HepG2 (cell line): ENCODE results near the gene GGTA1. TPM values are rescaled to one million over a fixed set of nuclear protein-coding genes. Genes with fewer than 3 reads are reported as not detected.
A peak's percentile ranks its signal among the peaks of the same experiment; 100 is the strongest.

Experiments used
- ATAC-seq: fragments of 200-7000 bp; cut with Tn5 transposase; 3 replicates; pipeline ENCODE4 v1.9.1; 2020; ENCODE audit warnings: mild to moderate bottlenecking, moderate library complexity
- BruUV-seq: library from RNA; stranded (reverse); fragments of 400-500 nt; replicated peaks from 2 replicates; lab custom pipeline; 2021; lab: Mats Ljungman, UMichigan
- CTCF ChIA-PET: fragments of 300-600 bp; formaldehyde crosslinking; extraction: SDS; loops from one replicate; lab custom pipeline; 2021; ENCODE audit warnings: low total read pairs, inconsistent platforms, low intra/inter-chr PET ratio; lab: Yijun Ruan, JAX
- POLR2A ChIA-PET: fragments of 350-600 bp; sonication (Branson Sonifier 250); formaldehyde crosslinking; loops from one replicate; lab custom pipeline; 2020; ENCODE audit warnings: antibody characterized with exemption, inconsistent platforms; lab: Yijun Ruan, JAX
- DNase-seq: peaks from one replicate; pipeline ENCODE4 v3.0.0-alpha.2; 2015; ENCODE audit warnings: low spot score
- FAIRE-seq: peaks from 3 replicates; lab custom pipeline; 2011; peaks lifted over from hg19 to GRCh38; lab: Jason Lieb, UNC
- H2AFZ ChIP-seq: one replicate; pipeline ENCODE4 v1.6.1; 2011; ENCODE audit warnings: low read length, inconsistent platforms
- H3K27ac ChIP-seq: fragments of 300-600 bp; 3 replicates; pipeline ENCODE4 v1.8.0; 2011; ENCODE audit warnings: mixed run types, mild to moderate bottlenecking, mixed read lengths, low read length, inconsistent platforms; ENCODE audit not compliant: insufficient read depth; ENCODE audit errors: extremely low read length
- H3K27me3 ChIP-seq, 2 experiments: fragments of 200-600 bp in 1 of 2; 2 replicates in 1 of 2; 3 replicates in 1 of 2; pipeline versions ENCODE4 v1.6.0 to v1.8.0; 2011; ENCODE audit warnings: low read length in 2 of 2, mild to moderate bottlenecking in 2 of 2, moderate library complexity in 2 of 2, inconsistent platforms in 1 of 2; ENCODE audit not compliant: insufficient read depth in 2 of 2, control insufficient read depth in 1 of 2
- H3K36me3 ChIP-seq, 2 experiments: fragments of 200-600 bp in 1 of 2; replicated peaks in 1 of 2; 2 replicates in 1 of 2; 3 replicates in 1 of 2; pipeline versions ENCODE4 v1.5.1 to v1.8.0; 2011; ENCODE audit warnings: low read length in 2 of 2, inconsistent platforms in 1 of 2; ENCODE audit not compliant: insufficient read depth in 2 of 2, control insufficient read depth in 1 of 2
- H3K4me1 ChIP-seq: 2 replicates; pipeline ENCODE4 v1.5.1; 2012; ENCODE audit warnings: low read length, inconsistent platforms; ENCODE audit not compliant: insufficient read depth
- H3K4me2 ChIP-seq: 2 replicates; pipeline ENCODE4 v1.6.0; 2011; ENCODE audit warnings: low read depth, low read length, inconsistent platforms
- H3K4me3 ChIP-seq, 3 experiments: fragments of 200-600 bp in 1 of 3; sonication (generic), shearing (Covaris generic) in 1 of 3; replicated peaks in 1 of 3; 2 replicates each; pipeline ENCODE4 v1.5.1; 2011 to 2016; ENCODE audit warnings: low read length in 3 of 3, inconsistent platforms in 2 of 3, low read depth in 2 of 3, mild to moderate bottlenecking in 2 of 3, control low read depth in 1 of 3, mixed read lengths in 1 of 3; ENCODE audit not compliant: insufficient read depth in 1 of 3
- H3K79me2 ChIP-seq: one replicate; pipeline ENCODE4 v1.6.1; 2011; ENCODE audit warnings: low read length, inconsistent platforms; ENCODE audit not compliant: insufficient read depth
- H3K9ac ChIP-seq: 2 replicates; pipeline ENCODE4 v1.6.0; 2011; ENCODE audit warnings: mild to moderate bottlenecking, low read depth, low read length, inconsistent platforms; ENCODE audit not compliant: insufficient read depth
- H3K9me3 ChIP-seq: 2 replicates; pipeline ENCODE4 v1.5.1; 2012; ENCODE audit warnings: mild to moderate bottlenecking, low read length
- H4K20me1 ChIP-seq: 2 replicates; pipeline ENCODE4 v1.6.0; 2011; ENCODE audit warnings: inconsistent platforms, mild to moderate bottlenecking, low read length, moderate library complexity; ENCODE audit not compliant: insufficient read depth
- BCL6 ChIP-seq: IDR thresholded peaks from 2 replicates; pipeline ENCODE4 v1.6.1; 2016; ENCODE audit warnings: missing genetic modification reagents, missing compliant biosample characterization
- EED ChIP-seq: sonication (generic); formaldehyde crosslinking; IDR thresholded peaks from 2 replicates; pipeline ENCODE4 v1.5.0; 2020; ENCODE audit warnings: mild to moderate bottlenecking, missing genetic modification reagents
- FOXP1 ChIP-seq, 2 experiments: fragments of 450-650 bp in 1 of 2; IDR thresholded peaks; 2 replicates each; pipeline ENCODE4 v1.6.1; 2017 to 2018; ENCODE audit warnings: antibody characterized with exemption in 1 of 2
- GATAD2A ChIP-seq: IDR thresholded peaks from 2 replicates; pipeline ENCODE4 v1.6.1; 2016
- KMT2B ChIP-seq: IDR thresholded peaks from 2 replicates; pipeline ENCODE4 v1.6.1; 2016; ENCODE audit warnings: missing genetic modification reagents, missing compliant biosample characterization
- MBNL3 ChIP-seq: fragments of 250-450 bp; sonication (Bioruptor Pico); conservative IDR thresholded peaks from 2 replicates; pipeline ENCODE4 v1.8.0; 2022; ENCODE audit warnings: mild to moderate bottlenecking, inconsistent platforms
- MED8 ChIP-seq: sonication (generic); formaldehyde crosslinking; IDR thresholded peaks from 2 replicates; pipeline ENCODE4 v1.8.1; 2023; ENCODE audit warnings: mild to moderate bottlenecking, missing genetic modification reagents; ENCODE audit not compliant: insufficient replicate concordance
- NR2F2 ChIP-seq: IDR thresholded peaks from 2 replicates; pipeline ENCODE4 v1.6.1; 2012; ENCODE audit warnings: low read depth, inconsistent platforms, borderline replicate concordance
- TBX3 ChIP-seq: fragments of 450-650 bp; IDR thresholded peaks from 2 replicates; pipeline ENCODE4 v1.6.1; 2017; ENCODE audit warnings: antibody characterized with exemption, mild to moderate bottlenecking, inconsistent platforms, borderline replicate concordance
- ZNF3 ChIP-seq: IDR thresholded peaks from 2 replicates; pipeline ENCODE4 v1.7.0; 2017; ENCODE audit warnings: inconsistent platforms
- ZNF7 ChIP-seq: IDR thresholded peaks from 2 replicates; pipeline ENCODE4 v1.6.1; 2016; ENCODE audit warnings: missing biosample characterization, missing genetic modification reagents
- WGBS: methylation state at CpG from one replicate; pipeline ENCODE4 v1.1.6; 2017; ENCODE audit warnings: low lambda C conversion rate; 5-methylcytosine and 5-hydroxymethylcytosine counted together
- in situ Hi-C: cut with HindIII; loops from 2 replicates; pipeline ENCODE4 v1.10.0; 2017; ENCODE audit warnings: low pct_unique_long_range_greater_than_20kb; ENCODE audit not compliant: extremely low pct_ligation_motif_present
- intact Hi-C: fragments of 100-400 bp; cut with micrococcal nuclease; formaldehyde crosslinking; loops from one replicate; pipeline ENCODE4 v1.10.0; 2022; ENCODE audit not compliant: unreplicated experiment
- polyA plus RNA-seq, 8 experiments: library from polyadenylated mRNA; depleted of rRNA in 3 of 8; stranded (reverse) in 7 of 8; unstranded in 1 of 8; fragments of >200 nt; fragmentation: Illumina TruSeq in 4 of 8; extraction: Trizol in 4 of 8; gene quantifications; 2 replicates each; pipeline versions ENCODE4 v1.2.1 to v1.2.3, GENCODE V29; 2011 to 2016; ENCODE audit warnings: low read depth in 4 of 8, missing spikeins in 1 of 8, mixed read lengths in 1 of 8; ENCODE audit not compliant: insufficient read depth in 1 of 8
- total RNA-seq, 5 experiments: library from RNA; depleted of rRNA; stranded (reverse); fragments of >200 nt; fragmentation: Illumina TruSeq; extraction: Trizol; gene quantifications; 2 replicates each; pipeline ENCODE4 v1.2.3, GENCODE V29; 2016; ENCODE audit warnings: low read depth in 1 of 5
- TF ChIP-seq, protein P1 (sequence below): sonication (generic); formaldehyde crosslinking; IDR thresholded peaks from 2 replicates; pipeline ENCODE4 v1.4.0; 2020; ENCODE audit warnings: missing genetic modification reagents, mild to moderate bottlenecking, borderline replicate concordance
- TF ChIP-seq, protein P2 (sequence below): sonication (generic); formaldehyde crosslinking; IDR thresholded peaks from 2 replicates; pipeline ENCODE4 v1.5.0; 2020; ENCODE audit warnings: mild to moderate bottlenecking, missing genetic modification reagents, borderline replicate concordance
- TF ChIP-seq, protein P3 (sequence below): sonication (generic); formaldehyde crosslinking; IDR thresholded peaks from 2 replicates; pipeline ENCODE4 v1.8.1; 2023; ENCODE audit warnings: mild to moderate bottlenecking, missing genetic modification reagents, borderline replicate concordance
- TF ChIP-seq, protein P4 (sequence below): sonication (generic); formaldehyde crosslinking; IDR thresholded peaks from 2 replicates; pipeline ENCODE4 v1.5.0; 2020; ENCODE audit warnings: missing genetic modification reagents
- TF ChIP-seq, protein P5 (sequence below): sonication (generic); formaldehyde crosslinking; IDR thresholded peaks from 2 replicates; pipeline ENCODE4 v1.5.0; 2020; ENCODE audit warnings: missing genetic modification reagents

Gene GGTA1
- total and polyA plus RNA-seq, 2 of the 13 experiments (the other 11 are each of a cell fraction or from before 2014, with no cell fraction given): not detected

DNA sequence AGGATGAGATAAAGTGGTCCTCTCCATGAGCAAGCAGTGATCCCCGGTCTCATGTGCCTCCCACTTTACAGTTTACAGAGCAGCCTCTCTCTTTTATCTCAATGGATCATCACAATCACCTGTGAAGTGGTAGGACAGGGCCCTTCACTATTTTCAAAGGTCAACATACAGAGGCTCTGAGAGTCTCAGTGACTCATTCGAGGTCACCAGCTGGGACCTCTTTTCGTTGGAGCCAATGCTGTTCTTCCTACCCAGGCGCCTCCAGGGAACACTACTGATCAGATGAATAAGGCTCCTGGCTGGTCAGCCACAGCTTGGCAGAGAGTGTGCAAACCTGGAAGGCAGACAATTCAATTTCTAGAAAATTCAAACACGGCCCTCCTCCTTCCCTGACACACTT, 16.6 kb downstream of the GGTA1 start (continued):
- TF ChIP-seq, protein P1, sequence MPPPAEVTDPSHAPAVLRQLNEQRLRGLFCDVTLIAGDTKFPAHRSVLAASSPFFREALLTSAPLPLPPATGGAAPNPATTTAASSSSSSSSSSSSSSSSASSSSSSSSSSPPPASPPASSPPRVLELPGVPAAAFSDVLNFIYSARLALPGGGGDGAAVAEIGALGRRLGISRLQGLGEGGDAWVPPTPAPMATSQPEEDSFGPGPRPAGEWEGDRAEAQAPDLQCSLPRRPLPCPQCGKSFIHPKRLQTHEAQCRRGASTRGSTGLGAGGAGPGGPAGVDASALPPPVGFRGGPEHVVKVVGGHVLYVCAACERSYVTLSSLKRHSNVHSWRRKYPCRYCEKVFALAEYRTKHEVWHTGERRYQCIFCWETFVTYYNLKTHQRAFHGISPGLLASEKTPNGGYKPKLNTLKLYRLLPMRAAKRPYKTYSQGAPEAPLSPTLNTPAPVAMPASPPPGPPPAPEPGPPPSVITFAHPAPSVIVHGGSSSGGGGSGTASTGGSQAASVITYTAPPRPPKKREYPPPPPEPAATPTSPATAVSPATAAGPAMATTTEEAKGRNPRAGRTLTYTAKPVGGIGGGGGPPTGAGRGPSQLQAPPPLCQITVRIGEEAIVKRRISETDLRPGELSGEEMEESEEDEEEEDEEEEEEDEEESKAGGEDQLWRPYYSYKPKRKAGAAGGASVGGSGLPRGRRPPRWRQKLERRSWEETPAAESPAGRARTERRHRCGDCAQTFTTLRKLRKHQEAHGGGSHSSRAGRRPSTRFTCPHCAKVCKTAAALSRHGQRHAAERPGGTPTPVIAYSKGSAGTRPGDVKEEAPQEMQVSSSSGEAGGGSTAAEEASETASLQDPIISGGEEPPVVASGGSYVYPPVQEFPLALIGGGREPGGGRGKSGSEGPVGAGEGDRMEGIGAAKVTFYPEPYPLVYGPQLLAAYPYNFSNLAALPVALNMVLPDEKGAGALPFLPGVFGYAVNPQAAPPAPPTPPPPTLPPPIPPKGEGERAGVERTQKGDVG (CRISPR knock-in tag): no peak
- no peak for TF ChIP-seq FOXP1 (IDR thresholded peaks at IDR 0.05)
- peak; percentile 32; the same call in 1 of the 2 replicates for TF ChIP-seq FOXP1 (CRISPR knock-in tag; IDR thresholded peaks at IDR 0.05)
- TF ChIP-seq NR2F2: peak; percentile 93
- peak; percentile 84; the same call in 1 of the 2 replicates for TF ChIP-seq TBX3
- no peak for TF ChIP-seq ZNF7 (CRISPR knock-in tag)
- TF ChIP-seq MBNL3 (CRISPR knock-in tag): no peak
- peak; percentile 19; the same call in 1 of the 2 replicates for TF ChIP-seq BCL6 (CRISPR knock-in tag)

DNA sequence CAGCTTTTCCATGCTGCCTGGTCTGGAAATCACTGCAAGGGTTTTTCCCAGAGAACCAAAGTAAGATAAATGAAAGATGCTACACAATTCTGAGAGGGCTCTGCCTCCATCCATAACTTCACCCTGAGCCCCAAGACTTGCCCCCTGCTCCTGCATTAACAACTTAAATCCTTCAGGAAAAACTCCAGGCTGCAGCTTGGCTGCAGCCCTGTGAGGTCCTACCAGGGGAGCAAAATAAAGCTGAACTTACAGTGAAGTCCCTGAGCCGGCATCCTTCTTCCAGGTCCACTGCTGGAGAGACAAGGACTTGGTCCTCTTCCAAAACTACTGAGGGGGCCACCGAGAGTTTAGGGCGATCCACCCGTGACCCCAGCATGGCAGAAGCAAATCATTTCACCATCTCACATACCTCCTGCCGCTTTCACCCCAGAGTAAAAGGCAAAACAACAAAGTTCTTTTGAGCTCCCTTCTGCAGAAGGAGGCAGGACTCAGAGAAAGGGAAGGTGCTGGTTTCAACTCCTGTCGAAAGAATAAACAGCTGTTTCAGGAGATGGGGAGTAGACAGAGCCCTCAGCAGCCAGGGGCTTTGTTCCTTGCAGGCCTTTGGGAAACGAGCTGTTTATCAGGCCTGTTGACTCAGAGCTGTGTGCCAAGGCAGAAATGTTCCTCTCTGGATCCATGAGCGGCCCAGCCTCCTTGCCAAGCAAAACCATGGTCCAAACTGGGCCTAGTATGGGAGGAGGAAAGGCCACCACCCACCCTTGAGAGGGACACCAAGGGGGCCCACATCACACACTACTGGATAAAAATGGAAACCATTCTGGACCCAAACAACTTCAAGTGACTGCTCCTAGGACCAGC, 20.6 kb downstream of the GGTA1 start:
- H3K27ac ChIP-seq: no peak overlapping the region
- TF ChIP-seq EED (no peak), KMT2B (CRISPR knock-in tag) (no peak), MED8 (CRISPR knock-in tag) (no peak), ZNF3 (CRISPR knock-in tag) (no peak), GATAD2A (CRISPR knock-in tag) (no peak)
- TF ChIP-seq, protein P2, sequence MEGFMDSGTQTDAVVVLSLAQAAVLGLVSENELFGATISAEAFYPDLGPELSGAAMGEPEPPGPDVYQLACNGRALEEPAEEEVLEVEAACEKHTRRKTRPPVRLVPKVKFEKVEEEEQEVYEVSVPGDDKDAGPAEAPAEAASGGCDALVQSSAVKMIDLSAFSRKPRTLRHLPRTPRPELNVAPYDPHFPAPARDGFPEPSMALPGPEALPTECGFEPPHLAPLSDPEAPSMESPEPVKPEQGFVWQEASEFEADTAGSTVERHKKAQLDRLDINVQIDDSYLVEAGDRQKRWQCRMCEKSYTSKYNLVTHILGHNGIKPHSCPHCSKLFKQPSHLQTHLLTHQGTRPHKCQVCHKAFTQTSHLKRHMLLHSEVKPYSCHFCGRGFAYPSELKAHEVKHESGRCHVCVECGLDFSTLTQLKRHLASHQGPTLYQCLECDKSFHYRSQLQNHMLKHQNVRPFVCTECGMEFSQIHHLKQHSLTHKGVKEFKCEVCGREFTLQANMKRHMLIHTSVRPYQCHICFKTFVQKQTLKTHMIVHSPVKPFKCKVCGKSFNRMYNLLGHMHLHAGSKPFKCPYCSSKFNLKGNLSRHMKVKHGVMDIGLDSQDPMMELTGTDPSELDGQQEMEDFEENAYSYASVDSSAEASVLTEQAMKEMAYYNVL: no peak
- TF ChIP-seq, protein P3, sequence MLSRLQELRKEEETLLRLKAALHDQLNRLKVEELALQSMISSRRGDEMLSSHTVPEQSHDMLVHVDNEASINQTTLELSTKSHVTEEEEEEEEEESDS: no peak
- TF ChIP-seq, protein P4, sequence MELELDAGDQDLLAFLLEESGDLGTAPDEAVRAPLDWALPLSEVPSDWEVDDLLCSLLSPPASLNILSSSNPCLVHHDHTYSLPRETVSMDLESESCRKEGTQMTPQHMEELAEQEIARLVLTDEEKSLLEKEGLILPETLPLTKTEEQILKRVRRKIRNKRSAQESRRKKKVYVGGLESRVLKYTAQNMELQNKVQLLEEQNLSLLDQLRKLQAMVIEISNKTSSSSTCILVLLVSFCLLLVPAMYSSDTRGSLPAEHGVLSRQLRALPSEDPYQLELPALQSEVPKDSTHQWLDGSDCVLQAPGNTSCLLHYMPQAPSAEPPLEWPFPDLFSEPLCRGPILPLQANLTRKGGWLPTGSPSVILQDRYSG (CRISPR knock-in tag): no peak
- TF ChIP-seq, protein P5, sequence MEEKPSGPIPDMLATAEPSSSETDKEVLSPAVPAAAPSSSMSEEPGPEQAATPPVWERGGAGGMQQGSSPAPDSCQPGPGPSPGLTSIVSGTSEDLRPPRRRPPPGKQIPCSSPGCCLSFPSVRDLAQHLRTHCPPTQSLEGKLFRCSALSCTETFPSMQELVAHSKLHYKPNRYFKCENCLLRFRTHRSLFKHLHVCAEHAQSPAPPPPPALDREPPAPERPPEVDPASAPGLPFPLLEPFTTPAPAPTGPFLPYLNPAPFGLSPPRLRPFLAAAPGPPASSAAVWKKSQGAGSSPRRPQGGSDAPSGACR (CRISPR knock-in tag): no peak

More for the DNA sequence above, 20.6 kb downstream of the GGTA1 start:
- BruUV-seq: no TSS peak
- peaks cover 6% of the 10 kb centered on the region; the same call in 1 of the 2 replicates for H3K4me1 ChIP-seq
- DNase-seq (no peak), ATAC-seq (no peak), FAIRE-seq (no peak)
- H3K36me3 ChIP-seq: no peaks in the 10 kb centered on the region
- CTCF ChIA-PET: no interaction called here
- POLR2A ChIA-PET: no interaction called here
- no peak overlapping the region for H3K9ac ChIP-seq
- H4K20me1 ChIP-seq: peaks cover 3% of the 10 kb centered on the region; the same call in 1 of the 2 replicates
- peaks cover 3 to 49% of the 10 kb centered on the region in 2 experiments; a peak in 3 of 5 replicates for H3K27me3 ChIP-seq
- 4% methylated on average over 8 of the region's 8 CpGs for WGBS
- H3K4me3 ChIP-seq: no peak overlapping the region
- intact Hi-C loops (no loop called here), in situ Hi-C loops (no loop called here)
- H3K9me3 ChIP-seq: no peaks in the 10 kb centered on the region
- no peaks in the 10 kb centered on the region for H3K79me2 ChIP-seq
- H2AFZ ChIP-seq: no peak overlapping the region
- H3K4me2 ChIP-seq: no peak overlapping the region
